ENCODE data around the gene ZFP14. TPM values are rescaled to one million over a fixed set of nuclear protein-coding genes. Genes with fewer than 3 reads are reported as not detected.

Gene ZFP14
- total RNA-seq (10 to 100 TPM in 1 of 2 donors, 1 to 10 TPM in 1; 4.4 to 11.5 TPM), polyA plus RNA-seq (1 to 10 TPM; 2.0 to 2.9 TPM)
- long read RNA-seq, donor 1, partial matches to known transcripts, result 2 of 4 reads
- long read RNA-seq, donor 1, other reads (novel, unspliced or antisense), result 2 of 4 reads
- long read RNA-seq, donor 2, partial matches to known transcripts, result 0 of 4 reads
- long read RNA-seq, donor 2, other reads (novel, unspliced or antisense), result 3 of 4 reads

DNA sequence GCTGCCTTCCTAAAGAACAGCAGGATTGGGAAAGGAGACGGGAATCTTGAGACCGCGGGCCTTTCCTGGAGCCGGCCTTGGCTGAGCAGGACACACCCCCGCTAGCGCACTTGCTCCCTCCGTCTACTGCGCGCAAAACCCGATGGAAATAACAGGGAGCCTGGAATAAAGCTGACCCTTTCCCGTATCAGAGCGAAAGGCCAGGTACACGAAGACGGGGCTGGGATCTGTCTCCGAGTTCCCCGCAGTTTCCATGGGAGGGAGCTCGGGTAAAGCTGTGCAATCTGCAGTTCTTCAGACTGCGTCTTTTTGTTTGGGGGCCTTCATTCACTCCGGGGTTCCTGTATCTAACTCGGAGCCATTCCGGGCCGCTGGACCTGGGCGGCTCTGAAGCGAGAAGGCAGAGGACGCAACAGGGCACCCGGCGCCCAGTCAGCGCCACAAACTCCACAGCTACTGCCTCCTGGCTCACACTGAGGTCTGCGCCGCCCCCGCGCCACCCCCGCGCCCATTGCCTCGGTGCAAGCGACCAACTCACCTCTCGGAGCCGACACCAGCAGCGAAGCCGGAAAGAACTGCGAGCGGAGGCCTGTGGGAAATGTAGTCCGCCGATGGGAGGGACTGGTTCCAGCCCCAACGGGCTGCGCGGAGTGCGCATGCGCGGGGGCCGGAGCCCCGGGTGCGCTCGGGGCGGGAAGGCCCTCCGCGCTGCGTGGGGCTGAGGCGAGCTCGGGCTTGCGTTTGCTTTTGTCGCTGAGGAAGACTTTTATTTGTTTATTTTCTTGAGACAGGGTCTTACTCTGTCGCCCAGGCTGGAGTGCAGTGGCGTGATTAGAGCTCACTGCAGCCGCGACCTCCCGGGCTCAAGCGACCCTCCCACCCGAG, at the start of gene ZFP14:
Gene ZFP14 (minus strand): TSS at position 577 of the 885 bp plus-strand sequence. CDS start 11,309 bp downstream, outside the sequence.
- peak within 1 kb of the TSS; percentile 30 to 70 for H3K4me3 ChIP-seq (ENCODE audit: low read length in 2 of 2)
- H3K9me3 ChIP-seq (ENCODE audit: control insufficient read depth, low read length), result no peaks in the 10 kb centered on the region
- 3 to 4% methylated on average over 60 to 69 of the region's 69 CpGs for WGBS, 2 donors
- H3K4me1 ChIP-seq (ENCODE audit: control insufficient read depth in 1 of 2, insufficient read depth in 2 of 2, low read length in 2 of 2), result peaks cover 0 to 4% of the 10 kb centered on the region in 2 donors
- no peaks in the 10 kb centered on the region for H3K36me3 ChIP-seq (ENCODE audit: control insufficient read depth in 1 of 2, insufficient read depth in 2 of 2, low read length in 1 of 2)
- peak within 1 kb of the TSS in 1 of 2 donors; percentile 68 for H3K27ac ChIP-seq (ENCODE audit: low read depth in 1 of 2, low read length in 2 of 2)
- ATAC-seq (ENCODE audit: low FRiP score), result peak; percentile 98
- H3K27me3 ChIP-seq (ENCODE audit: control insufficient read depth in 1 of 2, insufficient read depth in 2 of 2, low read length in 1 of 2), result no peaks in the 10 kb centered on the region
- DNase-seq, result peak; percentile 96 to 98
- intact Hi-C loops (cut with DNase I), result no loop called here

DNA sequence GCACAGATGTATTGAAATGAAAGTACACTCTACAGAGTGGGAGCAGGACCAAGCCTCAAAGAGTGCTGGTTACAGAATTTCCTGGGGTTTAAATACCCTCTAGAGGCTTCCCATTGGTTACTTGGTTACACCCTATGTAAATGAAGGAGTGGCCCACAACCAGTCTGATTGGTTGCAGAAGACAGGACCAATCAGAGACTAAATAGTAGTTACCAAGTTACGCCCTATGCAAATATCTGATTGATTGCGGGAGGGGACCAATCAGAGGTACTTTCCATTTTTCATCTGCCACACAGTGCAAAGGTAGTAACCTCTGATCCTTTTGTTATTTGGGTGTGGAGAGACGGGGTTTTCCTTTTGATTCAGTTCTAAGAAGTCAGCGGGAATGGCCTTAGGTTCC, 44.9 kb upstream of the ZFP14 start:
- DNase-seq (no peak), ATAC-seq (ENCODE audit: low FRiP score) (no peak)
- Histone ChIP-seq H3K4me3 (ENCODE audit: low read length in 2 of 2) (no peak overlapping the region), H3K27ac (ENCODE audit: low read depth in 1 of 2, low read length in 2 of 2) (no peak overlapping the region), H3K9me3 (ENCODE audit: control insufficient read depth, low read length) (peaks cover 1% of the 10 kb centered on the region), H3K36me3 (ENCODE audit: control insufficient read depth in 1 of 2, insufficient read depth in 2 of 2, low read length in 1 of 2) (no peaks in the 10 kb centered on the region), H3K27me3 (ENCODE audit: control insufficient read depth in 1 of 2, insufficient read depth in 2 of 2, low read length in 1 of 2) (no peaks in the 10 kb centered on the region), H3K4me1 (ENCODE audit: control insufficient read depth in 1 of 2, insufficient read depth in 2 of 2, low read length in 2 of 2) (no peaks in the 10 kb centered on the region)
- WGBS, 2 donors, result 86 to 89% methylated on average over 4 of the region's 4 CpGs
- intact Hi-C loops (cut with DNase I), result loop anchor here in 1 of 2 donors (5.0 kb wide), 1 partner anchor 63 kb away; the partner anchor contains the start of gene ZNF566

DNA sequence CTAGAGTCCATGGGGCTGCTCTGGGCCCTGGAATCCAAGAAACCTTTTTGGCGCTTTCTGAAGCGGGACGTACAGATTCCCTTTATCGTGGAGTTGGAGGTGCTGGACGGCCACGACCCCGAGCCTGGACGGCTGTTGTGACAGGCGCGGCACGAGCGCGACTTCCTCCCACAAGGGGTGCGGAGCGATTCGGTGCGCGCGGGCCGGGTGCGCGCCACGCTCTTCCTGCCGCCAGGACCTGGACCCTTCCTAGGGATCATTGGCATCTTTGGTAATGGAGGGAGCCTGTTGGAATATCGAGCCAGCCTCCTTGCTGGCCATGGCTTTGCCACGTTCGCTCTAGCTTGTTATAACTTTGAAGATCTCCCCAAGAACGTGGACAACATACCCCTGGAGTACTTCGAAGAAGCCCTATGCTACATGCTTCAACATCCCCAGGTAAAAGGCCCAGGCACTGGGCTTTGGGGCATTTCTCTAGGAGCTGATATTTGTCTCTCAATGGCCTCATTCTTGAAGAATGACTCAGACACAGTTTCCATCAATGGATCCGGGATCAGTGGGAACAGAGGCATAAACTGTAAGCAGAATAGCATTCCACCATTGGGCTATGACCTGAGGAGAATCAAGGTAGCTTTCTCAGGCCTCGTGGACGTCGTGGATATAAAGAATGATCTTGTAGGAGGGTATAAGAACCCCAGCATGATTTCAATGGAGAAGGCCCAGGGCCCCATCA, 42.9 kb upstream of the ZFP14 start:
- Histone ChIP-seq H3K4me3 (ENCODE audit: low read length in 2 of 2) (peak overlapping the region in 1 of 2 donors; percentile 31), H3K4me1 (ENCODE audit: control insufficient read depth in 1 of 2, insufficient read depth in 2 of 2, low read length in 2 of 2) (no peaks in the 10 kb centered on the region), H3K27me3 (ENCODE audit: control insufficient read depth in 1 of 2, insufficient read depth in 2 of 2, low read length in 1 of 2) (no peaks in the 10 kb centered on the region), H3K27ac (ENCODE audit: low read depth in 1 of 2, low read length in 2 of 2) (no peak overlapping the region), H3K36me3 (ENCODE audit: control insufficient read depth in 1 of 2, insufficient read depth in 2 of 2, low read length in 1 of 2) (no peaks in the 10 kb centered on the region), H3K9me3 (ENCODE audit: control insufficient read depth, low read length) (peaks cover 1% of the 10 kb centered on the region)
- intact Hi-C loops (cut with DNase I), result loop anchor here in 1 of 2 donors (5.0 kb wide), 1 partner anchor 65 kb away; the partner anchor contains the start of gene ZNF566
- DNase-seq, result no peak
- 18 to 19% methylated on average over 33 of the region's 33 CpGs for WGBS, 2 donors
- ATAC-seq (ENCODE audit: low FRiP score), result no peak

DNA sequence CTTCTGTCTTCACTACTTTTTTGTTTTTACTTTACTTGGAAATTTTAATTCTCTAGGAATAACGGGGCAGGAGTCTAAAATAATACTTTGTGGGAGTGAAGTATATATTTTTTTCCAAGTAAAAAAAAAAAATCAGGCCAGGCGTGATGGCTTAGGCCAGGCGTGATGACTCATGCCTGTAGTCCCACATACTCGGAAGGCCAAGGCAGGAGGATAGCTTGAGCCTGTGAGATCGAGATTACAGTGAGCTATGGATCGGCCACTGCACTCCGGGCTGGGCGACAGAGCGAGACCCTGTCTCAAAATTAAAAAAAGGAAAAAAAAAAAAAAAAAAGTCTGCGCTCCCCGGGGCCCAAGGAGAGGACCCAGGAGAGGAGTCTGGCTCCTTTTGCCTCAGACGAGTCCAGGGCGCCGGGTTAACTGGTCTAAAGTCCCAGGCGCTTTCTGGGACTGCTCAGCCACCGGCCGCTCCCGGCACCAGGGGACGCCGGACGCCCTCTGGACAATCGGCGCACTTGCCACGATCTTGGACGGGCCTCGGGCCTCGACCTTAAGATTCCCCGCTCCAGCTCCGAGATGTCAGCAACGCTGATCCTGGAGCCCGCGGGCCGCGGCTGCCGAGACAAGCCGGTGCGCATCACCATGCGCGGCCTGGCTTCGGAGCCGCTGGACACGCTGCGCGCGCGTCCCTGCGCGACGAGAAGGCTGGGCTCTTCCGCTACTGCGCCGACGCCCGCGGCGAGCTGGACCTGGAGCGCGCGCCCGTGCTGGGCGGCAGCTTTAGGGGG, 42.2 kb upstream of the ZFP14 start:
- H3K36me3 ChIP-seq (ENCODE audit: control insufficient read depth in 1 of 2, insufficient read depth in 2 of 2, low read length in 1 of 2), result no peaks in the 10 kb centered on the region
- DNase-seq, result peak; percentile 51 to 75
- H3K27ac ChIP-seq (ENCODE audit: low read depth in 1 of 2, low read length in 2 of 2), result no peak overlapping the region
- 2 to 3% methylated on average over 60 to 61 of the region's 61 CpGs for WGBS, 2 donors
- peaks cover 1% of the 10 kb centered on the region for H3K9me3 ChIP-seq (ENCODE audit: control insufficient read depth, low read length)
- peak overlapping the region; percentile 19 to 31 for H3K4me3 ChIP-seq (ENCODE audit: low read length in 2 of 2)
- ATAC-seq (ENCODE audit: low FRiP score), result peak; percentile 57
- intact Hi-C loops (cut with DNase I), result loop anchor here in 1 of 2 donors (5.0 kb wide), 1 partner anchor 66 kb away; the partner anchor contains the start of gene ZNF566
- H3K27me3 ChIP-seq (ENCODE audit: control insufficient read depth in 1 of 2, insufficient read depth in 2 of 2, low read length in 1 of 2), result no peaks in the 10 kb centered on the region
- H3K4me1 ChIP-seq (ENCODE audit: control insufficient read depth in 1 of 2, insufficient read depth in 2 of 2, low read length in 2 of 2), result no peaks in the 10 kb centered on the region

DNA sequence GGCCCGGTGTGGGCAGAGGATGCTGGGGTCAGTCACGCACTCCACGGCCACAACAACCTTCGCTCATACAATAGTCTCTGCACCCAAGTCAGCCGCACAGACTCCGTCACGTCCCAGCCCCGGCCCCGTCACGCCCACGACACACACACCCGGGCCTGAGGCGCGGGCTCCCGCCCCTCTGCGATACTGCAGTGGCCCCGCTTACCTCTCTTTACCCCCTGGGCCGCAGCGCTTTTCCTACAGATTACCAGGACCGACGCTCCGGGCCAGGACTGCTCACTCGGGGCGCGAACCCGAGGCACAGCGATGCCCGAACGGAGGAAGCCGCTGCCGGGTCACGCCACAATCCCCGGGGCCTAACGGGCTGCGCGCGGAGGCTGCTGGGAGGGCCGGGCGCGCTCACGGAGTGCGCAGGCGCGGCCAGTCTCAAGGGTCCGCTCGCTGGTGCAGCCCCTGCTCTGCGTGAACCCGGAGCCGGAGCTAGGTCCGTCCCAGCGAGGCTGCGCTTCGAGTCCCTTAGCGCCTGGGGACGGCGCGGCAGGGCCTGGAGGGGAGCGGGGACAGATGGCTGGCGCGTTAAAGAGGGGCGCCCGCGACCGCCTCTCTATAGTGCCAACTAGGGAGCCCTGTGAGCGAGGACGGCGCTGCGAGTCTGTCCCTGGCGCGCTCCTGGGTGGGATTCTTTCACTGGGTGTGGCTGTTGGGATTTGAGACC, 39.4 kb upstream of the ZFP14 start, which contains the start of gene ZFP82:
Gene ZFP82 (minus strand): TSS at position 358 of the 715 bp plus-strand sequence. CDS start 8,855 bp downstream, outside the sequence.
- no peaks in the 10 kb centered on the region for H3K27me3 ChIP-seq (ENCODE audit: control insufficient read depth in 1 of 2, insufficient read depth in 2 of 2, low read length in 1 of 2)
- peak within 1 kb of the TSS; percentile 22 to 32 for H3K27ac ChIP-seq (ENCODE audit: low read depth in 1 of 2, low read length in 2 of 2)
- H3K36me3 ChIP-seq (ENCODE audit: control insufficient read depth in 1 of 2, insufficient read depth in 2 of 2, low read length in 1 of 2), result no peaks in the 10 kb centered on the region
- no peaks in the 10 kb centered on the region for H3K4me1 ChIP-seq (ENCODE audit: control insufficient read depth in 1 of 2, insufficient read depth in 2 of 2, low read length in 2 of 2)
- peak; percentile 97 for ATAC-seq (ENCODE audit: low FRiP score)
- intact Hi-C loops (cut with DNase I), result no loop called here
- no peaks in the 10 kb centered on the region for H3K9me3 ChIP-seq (ENCODE audit: control insufficient read depth, low read length)
- H3K4me3 ChIP-seq (ENCODE audit: low read length in 2 of 2), result peak within 1 kb of the TSS; percentile 46 to 83
- peak; percentile 89 to 93 for DNase-seq
- 0 to 1% methylated on average over 70 of the region's 70 CpGs for WGBS, 2 donors

DNA sequence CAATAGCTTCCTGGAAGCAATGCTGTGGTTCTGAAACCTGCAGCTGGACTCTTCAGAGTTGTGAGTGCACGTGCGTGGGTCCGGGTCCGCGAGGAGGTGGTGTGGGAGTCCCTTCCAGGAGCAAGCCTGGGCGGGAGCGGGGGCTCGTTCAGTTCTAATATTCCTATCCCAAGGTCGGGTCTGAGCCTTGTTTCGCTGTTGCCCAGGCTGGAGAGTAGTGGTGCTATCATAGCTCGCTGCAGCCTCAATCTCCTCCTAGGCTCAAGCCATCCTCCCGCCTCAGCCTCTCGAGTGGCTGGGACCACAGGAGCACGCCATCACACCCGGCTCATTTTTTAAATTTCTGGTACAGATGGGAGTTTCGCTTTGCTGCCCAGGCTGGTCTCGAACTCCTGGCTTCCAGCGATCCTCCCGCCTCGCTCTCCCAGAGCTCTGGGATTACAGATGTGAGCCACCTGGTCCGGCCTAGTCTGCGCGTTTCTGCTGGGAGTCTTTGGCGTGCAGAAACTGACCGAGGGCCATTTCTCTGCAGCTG, 38.8 kb upstream of the ZFP14 start:
- Histone ChIP-seq H3K27ac (ENCODE audit: low read depth in 1 of 2, low read length in 2 of 2) (peak overlapping the region in 1 of 2 donors; percentile 22), H3K27me3 (ENCODE audit: control insufficient read depth in 1 of 2, insufficient read depth in 2 of 2, low read length in 1 of 2) (no peaks in the 10 kb centered on the region), H3K36me3 (ENCODE audit: control insufficient read depth in 1 of 2, insufficient read depth in 2 of 2, low read length in 1 of 2) (peaks cover 0 to 2% of the 10 kb centered on the region in 2 donors), H3K9me3 (ENCODE audit: control insufficient read depth, low read length) (no peaks in the 10 kb centered on the region), H3K4me3 (ENCODE audit: low read length in 2 of 2) (peak overlapping the region; percentile 46 to 83), H3K4me1 (ENCODE audit: control insufficient read depth in 1 of 2, insufficient read depth in 2 of 2, low read length in 2 of 2) (no peaks in the 10 kb centered on the region)
- peak in 1 of 2 donors; percentile 41 for DNase-seq
- 10 to 20% methylated on average over 24 to 25 of the region's 25 CpGs for WGBS, 2 donors
- intact Hi-C loops (cut with DNase I), result no loop called here
- ATAC-seq (ENCODE audit: low FRiP score), result no peak

DNA sequence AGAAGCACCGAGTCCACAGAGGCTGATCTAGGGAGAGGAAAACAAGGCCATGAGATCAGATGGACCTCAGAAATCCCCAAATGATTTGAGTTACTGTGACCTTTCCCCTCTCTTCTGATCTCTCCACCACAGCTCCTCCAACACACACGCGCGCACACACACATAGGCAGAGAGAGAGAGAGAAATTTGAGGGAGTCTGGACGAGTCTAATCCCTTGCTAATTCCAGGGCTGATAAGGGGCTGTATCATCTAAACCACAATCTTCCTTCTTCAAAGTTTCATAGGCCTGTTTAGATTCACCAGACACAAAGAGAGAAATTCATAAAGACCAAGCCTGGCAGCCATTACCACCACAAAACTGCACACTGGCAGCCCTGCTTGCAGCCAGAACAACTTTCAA, 30.8 kb upstream of the ZFP14 start:
- intact Hi-C loops (cut with DNase I), result no loop called here
- no peaks in the 10 kb centered on the region for H3K27me3 ChIP-seq (ENCODE audit: control insufficient read depth in 1 of 2, insufficient read depth in 2 of 2, low read length in 1 of 2)
- peaks cover 6 to 12% of the 10 kb centered on the region in 2 donors for H3K36me3 ChIP-seq (ENCODE audit: control insufficient read depth in 1 of 2, insufficient read depth in 2 of 2, low read length in 1 of 2)
- ATAC-seq (ENCODE audit: low FRiP score) (no peak), DNase-seq (no peak)
- no peak overlapping the region for H3K4me3 ChIP-seq (ENCODE audit: low read length in 2 of 2)
- H3K27ac ChIP-seq (ENCODE audit: low read depth in 1 of 2, low read length in 2 of 2), result no peak overlapping the region
- peaks cover 2% of the 10 kb centered on the region for H3K9me3 ChIP-seq (ENCODE audit: control insufficient read depth, low read length)
- 91 to 95% methylated on average over 5 of the region's 5 CpGs for WGBS, 2 donors
- no peaks in the 10 kb centered on the region for H3K4me1 ChIP-seq (ENCODE audit: control insufficient read depth in 1 of 2, insufficient read depth in 2 of 2, low read length in 2 of 2)

Data from aorta (tissue), 5 donors.